Medulla oblongata (tissue), 1 donor: Measurements from ENCODE around the gene SSBP1.
"Not testable (repeated sequence)": the region's sequence is repeated elsewhere in the genome, so short reads cannot be mapped to it uniquely, and the experiment has no call there.

ENCODE experiments used
- DNase-seq: peaks from one replicate; pipeline ENCODE4 v3.0.0-alpha.2; 2015; ENCODE audit errors: extremely low spot score

SSBP1 gene

GRCh38 chr7:141709318-141709717, 28.8 kb upstream of the SSBP1 start:
- DNase-seq: no peak

DNA sequence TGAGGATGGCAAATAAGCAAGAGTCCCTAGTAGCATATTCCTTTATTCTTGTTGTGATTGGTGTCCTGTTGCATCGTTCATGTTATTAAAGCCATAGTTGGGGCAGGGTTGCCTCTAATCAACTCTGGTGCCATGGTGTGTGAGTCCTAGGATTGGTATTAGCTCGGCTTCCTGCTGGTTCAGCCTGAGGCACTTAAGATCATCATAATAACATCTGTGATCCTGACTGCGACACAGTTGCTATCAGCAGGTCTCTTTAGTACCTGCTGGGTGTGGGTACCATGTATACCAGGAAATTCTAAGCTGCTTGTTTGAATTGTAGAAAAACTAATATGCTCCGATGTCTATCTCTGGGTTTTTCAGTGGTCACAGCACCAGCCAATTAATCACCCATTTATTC, 28.4 kb upstream of the SSBP1 start:
- DNase-seq: no peak

DNA sequence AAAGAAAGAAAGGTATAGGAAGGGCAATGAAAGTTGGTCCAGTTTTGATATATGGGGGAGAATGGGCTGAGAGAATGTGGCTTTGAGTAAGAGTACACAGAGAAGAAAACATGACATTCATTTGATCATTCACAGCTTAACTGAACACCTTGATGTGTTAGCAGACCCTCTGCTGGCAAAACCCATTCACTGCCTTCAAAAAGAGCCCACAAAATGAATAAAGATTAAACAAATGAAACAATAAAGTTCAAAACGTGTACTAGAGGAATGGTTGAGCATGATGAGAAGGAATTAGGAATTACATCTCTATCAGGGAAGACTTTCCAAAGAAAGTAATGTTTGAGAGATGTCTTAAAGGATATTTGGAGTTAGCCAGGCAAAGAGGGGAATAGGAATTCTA, 27.9 kb upstream of the SSBP1 start:
- no peak for DNase-seq

- no peak for DNase-seq
These were observed 25.4 kb upstream of the SSBP1 start for GRCh38 chr7:141712603-141713255.

DNA sequence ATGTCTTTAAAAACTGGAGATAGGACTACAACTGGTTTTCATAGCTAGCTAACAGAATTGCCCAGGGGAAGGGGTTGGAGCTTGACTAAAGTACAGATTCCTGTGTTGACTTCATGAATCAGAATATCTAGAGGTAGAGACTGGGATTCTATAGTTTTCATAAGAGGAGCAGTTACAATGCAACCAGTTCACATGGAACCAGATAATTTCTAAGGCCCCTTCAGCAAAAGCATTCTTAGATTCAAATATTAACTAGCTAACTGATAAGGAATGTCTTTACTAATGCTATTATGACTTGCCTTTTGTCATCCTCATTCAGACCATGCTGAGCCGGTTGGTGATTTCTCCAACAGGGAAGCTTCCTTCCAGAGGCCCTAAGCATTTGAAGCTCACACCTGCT, 24.3 kb upstream of the SSBP1 start:
- no peak for DNase-seq

- DNase-seq: no peak
These were observed 23.6 kb upstream of the SSBP1 start for GRCh38 chr7:141714571-141714970.

- no peak for DNase-seq
These were observed 23.1 kb upstream of the SSBP1 start for GRCh38 chr7:141715018-141715417.

DNA sequence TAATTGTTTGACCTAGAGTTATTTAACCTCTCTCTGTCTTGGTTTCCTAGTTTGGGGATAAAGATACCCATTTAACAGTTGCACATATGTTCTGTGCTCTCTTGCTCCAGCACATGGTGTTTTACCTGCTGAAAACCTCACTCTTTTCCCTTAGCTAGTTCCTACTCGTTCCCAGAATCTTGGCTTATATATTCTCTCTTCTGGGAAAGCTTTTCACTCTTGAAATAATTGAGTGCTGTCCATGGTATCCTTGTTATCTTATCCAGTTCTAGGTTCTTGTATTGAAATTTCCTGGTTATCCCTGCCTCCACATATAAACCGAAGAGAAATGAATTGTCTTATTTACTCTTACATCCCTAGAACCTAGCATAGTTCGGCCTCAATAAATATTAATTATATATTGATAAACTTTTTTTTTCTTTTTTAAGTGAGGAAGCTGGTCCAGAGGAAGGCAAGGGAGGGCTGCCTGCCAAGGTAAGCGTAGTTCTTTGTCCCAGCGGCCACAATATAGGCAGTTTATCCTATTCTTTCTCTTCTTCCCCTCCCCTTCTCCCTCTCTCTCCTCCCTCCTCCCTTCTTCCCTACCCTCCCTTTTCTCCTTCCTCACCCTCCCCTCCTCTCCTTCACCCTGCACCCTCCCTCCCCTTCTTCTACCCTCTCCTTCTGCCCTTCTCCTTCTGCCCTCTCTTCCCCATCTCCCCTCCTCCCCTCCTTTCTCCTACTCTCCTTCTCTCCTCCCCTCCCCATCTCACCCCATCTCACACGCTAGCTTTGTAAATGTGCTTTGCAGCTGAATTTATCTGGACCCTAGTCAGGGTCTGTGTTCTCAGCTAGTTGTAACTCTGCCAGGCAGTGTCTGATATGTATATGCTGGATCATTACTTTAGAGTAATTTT, 22.1 kb upstream of the SSBP1 start:
- DNase-seq: no peak

- DNase-seq: no peak
These were observed 20.7 kb upstream of the SSBP1 start for GRCh38 chr7:141717450-141717849.

DNA sequence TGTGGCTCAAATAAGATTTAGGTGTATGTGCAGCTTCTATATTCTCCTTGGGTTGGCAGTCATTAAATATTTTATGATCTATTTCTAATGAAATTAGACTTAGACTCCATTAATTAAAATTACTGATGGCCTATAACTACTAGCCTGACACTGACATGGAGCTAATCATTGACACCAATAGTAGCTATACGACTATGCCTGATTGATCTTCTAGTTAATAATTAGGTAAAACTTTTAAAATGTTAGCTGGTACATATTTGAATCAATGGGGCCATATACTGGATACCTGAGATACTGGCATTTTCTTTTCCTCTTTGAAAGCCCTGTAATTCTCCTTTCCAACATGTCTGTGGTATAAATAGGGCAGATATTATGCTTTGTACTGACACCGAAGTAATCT, 15.6 kb upstream of the SSBP1 start:
- DNase-seq: no peak

GRCh38 chr7:141729020-141729419, 9.1 kb upstream of the SSBP1 start:
- DNase-seq: no peak

GRCh38 chr7:141731476-141732149, 6.5 kb upstream of the SSBP1 start:
- DNase-seq: peak; percentile 11

DNA sequence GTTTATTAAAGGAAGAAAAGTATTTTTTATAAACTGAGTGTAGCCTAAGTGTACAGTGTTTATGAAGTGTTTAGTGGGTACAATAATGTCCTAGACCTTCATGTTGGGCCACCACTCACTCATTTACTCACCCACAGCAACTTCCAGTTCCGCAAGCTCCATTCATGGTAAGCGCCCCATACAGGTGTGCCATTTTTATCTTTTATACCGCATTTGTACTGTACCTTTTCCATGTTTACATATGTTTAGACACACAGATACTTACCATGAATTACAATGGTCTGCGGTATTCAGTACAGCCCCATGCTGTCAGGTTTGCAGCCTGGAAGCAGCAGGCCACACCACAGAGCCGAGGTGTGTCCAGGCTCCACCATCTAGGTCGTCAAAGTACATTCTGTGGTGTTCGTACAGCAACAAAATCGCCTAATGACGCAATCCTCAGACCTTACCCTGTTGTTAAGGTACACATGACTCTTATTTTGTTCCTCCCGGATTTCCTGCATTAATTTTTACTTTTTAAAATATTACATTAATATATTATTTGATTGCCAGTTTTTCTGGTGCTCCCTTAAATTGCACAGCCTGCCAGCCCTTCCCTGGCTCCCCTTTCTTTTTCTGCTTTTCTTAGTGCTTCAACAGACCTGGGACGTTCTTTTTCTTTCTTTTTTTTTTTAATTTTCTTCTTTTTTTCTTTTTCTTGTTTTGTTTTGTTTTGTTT, 881 bp upstream of the SSBP1 start:
- peak; percentile 4 for DNase-seq

DNA sequence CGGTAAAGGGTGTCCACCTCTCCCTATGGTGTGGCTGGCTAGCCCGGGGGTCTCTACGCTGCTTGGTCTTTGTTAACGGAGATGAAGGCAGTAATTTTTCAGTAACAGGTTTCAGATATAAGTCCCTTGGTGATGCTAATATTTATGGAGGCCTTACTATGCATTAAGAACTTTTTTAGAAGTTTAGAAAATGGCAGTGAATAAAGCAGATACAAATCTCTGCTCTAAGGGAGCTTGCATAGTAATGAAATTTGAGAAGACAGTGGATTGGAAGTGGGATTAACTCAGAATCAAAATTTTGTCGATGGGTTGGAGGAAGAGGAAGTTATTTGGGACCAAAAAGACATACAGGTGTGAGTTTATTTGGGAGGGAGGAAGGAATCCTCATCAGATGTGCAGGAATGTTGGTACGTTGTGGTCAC, 445 bp downstream of the SSBP1 start:
- no peak for DNase-seq

GRCh38 chr7:141739250-141739649, 1.1 kb downstream of the SSBP1 start:
- DNase-seq: no peak

- no peak for DNase-seq
These were observed 4.1 kb downstream of the SSBP1 start for GRCh38 chr7:141742229-141742628.

- DNase-seq: no peak
These were observed 6.0 kb downstream of the SSBP1 start for GRCh38 chr7:141744131-141744530.

DNA sequence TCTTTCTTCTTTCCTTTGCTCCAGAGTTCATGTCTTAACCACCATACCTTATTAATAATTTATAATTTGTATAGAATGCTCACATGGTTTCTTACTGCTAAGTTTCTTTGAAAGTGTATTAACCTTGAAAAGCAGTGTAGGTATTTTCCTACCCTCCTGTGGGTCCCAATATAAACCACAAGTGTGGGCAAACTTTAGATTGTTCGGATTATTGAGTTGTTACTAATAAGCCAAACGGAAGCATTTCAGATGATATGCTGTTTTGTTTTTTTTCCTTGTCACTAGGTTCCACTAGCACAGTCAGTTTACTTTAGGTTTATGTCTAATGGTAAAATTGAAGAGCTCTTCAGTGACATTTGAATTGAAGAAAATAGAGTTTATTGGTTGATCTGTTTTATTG, 10.2 kb downstream of the SSBP1 start:
- no peak for DNase-seq

- not testable (repeated sequence) for DNase-seq
These were observed 13.7 kb downstream of the SSBP1 start for GRCh38 chr7:141751904-141752303.

- DNase-seq: no peak
These were observed 14.5 kb downstream of the SSBP1 start for GRCh38 chr7:141752634-141753033.

GRCh38 chr7:141754939-141755338, 16.8 kb downstream of the SSBP1 start:
- DNase-seq: peak; percentile 13

- no peak for DNase-seq
These were observed 25.6 kb downstream of the SSBP1 start, which contains the start of gene TAS2R3 for GRCh38 chr7:141763797-141764196. TSS of gene TAS2R3 (plus strand) at chr7:141764097. CDS start at chr7:141764159, 62 bp downstream.
